H9 (cell line): Measurements from ENCODE around the gene KHSRP. TPM values are rescaled to one million over a fixed set of nuclear protein-coding genes. Genes with fewer than 3 reads are reported as not detected.

ENCODE experiments used
- DNase-seq: peaks from one replicate; pipeline ENCODE4 v3.0.0-alpha.2; 2017
- H2AFZ ChIP-seq: one replicate; pipeline ENCODE4 v1.6.1; 2013; ENCODE audit warnings: mild to moderate bottlenecking, low read length, control low read depth, moderate library complexity
- H2AK5ac ChIP-seq: 2 replicates; pipeline ENCODE4 v1.6.1; 2013; ENCODE audit warnings: low read length, control low read depth, mixed read lengths; ENCODE audit not compliant: insufficient read length
- H2BK120ac ChIP-seq: one replicate; pipeline ENCODE4 v1.6.1; 2013; ENCODE audit warnings: low read depth, mild to moderate bottlenecking, low read length, control low read depth, inconsistent platforms; ENCODE audit not compliant: poor library complexity, severe bottlenecking
- H2BK12ac ChIP-seq: 2 replicates; pipeline ENCODE4 v1.6.1; 2013; ENCODE audit warnings: low read length, control low read depth, mixed read lengths, low read depth; ENCODE audit not compliant: insufficient read length
- H2BK15ac ChIP-seq: 2 replicates; pipeline ENCODE4 v1.6.1; 2013; ENCODE audit warnings: low read depth, low read length, control low read depth
- H2BK20ac ChIP-seq: one replicate; pipeline ENCODE4 v1.6.1; 2013; ENCODE audit warnings: low read depth, mild to moderate bottlenecking, low read length, control low read depth, inconsistent platforms; ENCODE audit not compliant: poor library complexity, severe bottlenecking
- H2BK5ac ChIP-seq: 2 replicates; pipeline ENCODE4 v1.6.1; 2013; ENCODE audit warnings: low read length, control low read depth, mixed read lengths; ENCODE audit not compliant: insufficient read length
- H3K14ac ChIP-seq: 2 replicates; pipeline ENCODE4 v1.6.1; 2013; ENCODE audit warnings: low read length, control low read depth; ENCODE audit not compliant: insufficient read depth
- H3K18ac ChIP-seq: 2 replicates; pipeline ENCODE4 v1.6.1; 2013; ENCODE audit warnings: low read depth, mild to moderate bottlenecking, mixed read lengths, low read length, control low read depth; ENCODE audit not compliant: insufficient read length
- H3K23ac ChIP-seq: 2 replicates; pipeline ENCODE4 v1.6.1; 2013; ENCODE audit warnings: low read length, control low read depth, mixed read lengths, low read depth; ENCODE audit not compliant: insufficient read length
- H3K23me2 ChIP-seq: 2 replicates; pipeline ENCODE4 v1.6.1; 2013; ENCODE audit warnings: low read depth, mild to moderate bottlenecking, mixed read lengths, low read length, control low read depth; ENCODE audit not compliant: insufficient read length, poor library complexity, severe bottlenecking
- H3K27ac ChIP-seq: 2 replicates; pipeline ENCODE4 v1.5.1; 2013; ENCODE audit warnings: low read length, control low read depth, mixed read lengths, low read depth; ENCODE audit not compliant: insufficient read length
- H3K27me3 ChIP-seq: 2 replicates; pipeline ENCODE4 v1.6.1; 2013; ENCODE audit warnings: low read length, control low read depth, inconsistent platforms; ENCODE audit not compliant: insufficient read depth
- H3K4ac ChIP-seq: 2 replicates; pipeline ENCODE4 v1.6.1; 2013; ENCODE audit warnings: low read depth, mild to moderate bottlenecking, control low read depth, inconsistent platforms, low read length, moderate library complexity
- H3K4me1 ChIP-seq: 2 replicates; pipeline ENCODE4 v1.6.1; 2013; ENCODE audit warnings: low read length, control low read depth, inconsistent platforms; ENCODE audit not compliant: insufficient read depth
- H3K4me2 ChIP-seq: 2 replicates; pipeline ENCODE4 v1.6.1; 2013; ENCODE audit warnings: low read length, control low read depth, mixed read lengths; ENCODE audit not compliant: insufficient read length, insufficient read depth
- H3K56ac ChIP-seq: 2 replicates; pipeline ENCODE4 v1.6.1; 2013; ENCODE audit warnings: low read depth, mild to moderate bottlenecking, mixed read lengths, low read length, control low read depth; ENCODE audit not compliant: insufficient read length
- H3K79me1 ChIP-seq: 2 replicates; pipeline ENCODE4 v1.6.1; 2013; ENCODE audit warnings: low read depth, mild to moderate bottlenecking, moderate library complexity, low read length, control low read depth, inconsistent platforms; ENCODE audit not compliant: insufficient read depth, poor library complexity, severe bottlenecking
- H3K79me2 ChIP-seq: 2 replicates; pipeline ENCODE4 v1.6.1; 2013; ENCODE audit warnings: low read length, control low read depth, inconsistent platforms; ENCODE audit not compliant: insufficient read depth
- H3K9ac ChIP-seq: 2 replicates; pipeline ENCODE4 v1.6.1; 2013; ENCODE audit warnings: low read length, control low read depth, mixed read lengths; ENCODE audit not compliant: insufficient read length; ENCODE audit errors: extremely low read depth
- H3K9me3 ChIP-seq: one replicate; pipeline ENCODE4 v1.6.1; 2013; ENCODE audit warnings: low read depth, low read length, inconsistent platforms; ENCODE audit not compliant: control insufficient read depth
- H3T11ph ChIP-seq: one replicate; pipeline ENCODE4 v1.6.1; 2013; ENCODE audit warnings: mild to moderate bottlenecking, low read length, control low read depth, inconsistent platforms
- H4K20me1 ChIP-seq: one replicate; pipeline ENCODE4 v1.6.1; 2013; ENCODE audit not compliant: control insufficient read depth, insufficient read length, insufficient read depth
- H4K5ac ChIP-seq: 2 replicates; pipeline ENCODE4 v1.6.1; 2013; ENCODE audit warnings: low read depth, mild to moderate bottlenecking, mixed read lengths, low read length, control low read depth; ENCODE audit not compliant: insufficient read length
- H4K8ac ChIP-seq: replicated peaks from 2 replicates; pipeline ENCODE4 v1.6.1; 2013; ENCODE audit warnings: low read length, control low read depth, mixed read lengths, low read depth; ENCODE audit not compliant: insufficient read length
- H4K91ac ChIP-seq: 2 replicates; pipeline ENCODE4 v1.6.1; 2013; ENCODE audit warnings: low read depth, mild to moderate bottlenecking, moderate library complexity, mixed read lengths, low read length, control low read depth; ENCODE audit not compliant: insufficient read length
- H3K27ac Mint-ChIP-seq, 3 experiments: 2 replicates in 2 of 3; 3 replicates in 1 of 3; pipeline ENCODE4 v1.8.0; 2020 to 2021; ENCODE audit warnings: mixed read lengths in 3 of 3, mild to moderate bottlenecking in 1 of 3, moderate library complexity in 1 of 3
- H3K27me3 Mint-ChIP-seq: 2 replicates; pipeline ENCODE4 v1.8.0; 2021; ENCODE audit warnings: low read depth, mild to moderate bottlenecking, moderate library complexity, mixed read lengths
- H3K36me3 Mint-ChIP-seq, 3 experiments: 2 replicates in 2 of 3; 3 replicates in 1 of 3; pipeline ENCODE4 v1.8.0; 2020 to 2021; ENCODE audit warnings: low read depth in 3 of 3, mixed read lengths in 3 of 3; ENCODE audit not compliant: insufficient read depth in 1 of 3
- H3K4me1 Mint-ChIP-seq, 2 experiments: 2 replicates each; pipeline ENCODE4 v1.8.0; 2020; ENCODE audit warnings: mixed read lengths in 2 of 2
- H3K4me3 Mint-ChIP-seq, 2 experiments: 2 replicates in 1 of 2; 3 replicates in 1 of 2; pipeline ENCODE4 v1.8.0; 2020 to 2021; ENCODE audit warnings: mild to moderate bottlenecking in 2 of 2, mixed read lengths in 2 of 2, moderate library complexity in 1 of 2
- H3K9me3 Mint-ChIP-seq, 2 experiments: 2 replicates in 1 of 2; 3 replicates in 1 of 2; pipeline ENCODE4 v1.8.0; 2020; ENCODE audit warnings: mild to moderate bottlenecking in 2 of 2, mixed read lengths in 2 of 2, moderate library complexity in 1 of 2
- CTCF ChIP-seq: fragments of 200-600 bp; sonication (generic); conservative IDR thresholded peaks from 3 replicates; pipeline ENCODE4 v1.8.0; 2021; ENCODE audit warnings: antibody characterized with exemption, mild to moderate bottlenecking
- whole genome bisulfite sequencing: extraction: QIAGEN DNeasy Blood & Tissue Kit; methylation state at CpG from one replicate; pipeline ENCODE4 v1.1.7; 2013; ENCODE audit warnings: missing lambda C conversion rate, low lambda C conversion rate, mixed read lengths; ENCODE audit not compliant: insufficient read length; ENCODE audit errors: extremely low coverage; 5-methylcytosine and 5-hydroxymethylcytosine counted together
- total RNA-seq: library from RNA; stranded (reverse); gene quantifications from 2 replicates; pipeline ENCODE4 v1.2.1, GENCODE V29; 2021

Gene KHSRP
- total RNA-seq, 1 experiment from 2014 or later, result 602 TPM

GRCh38 chr19:6473647-6474046 lies 49.0 kb upstream of the KHSRP start:
- no peak overlapping the region for H2BK120ac ChIP-seq
- no peak overlapping the region for H2BK15ac ChIP-seq
- Mint-ChIP-seq H3K9me3 (no peaks in the 10 kb centered on the region), H3K4me3 (peak overlapping the region in 1 of 2 experiments; percentile 22; a peak in 1 of 5 replicates), H3K36me3 (peaks cover 0 to 3% (median 0%) of the 10 kb centered on the region in 3 experiments; a peak in 3 of 7 replicates), H3K27me3 (peaks cover 17% of the 10 kb centered on the region), H3K27ac (no peak overlapping the region), H3K4me1 (peaks cover 9 to 16% of the 10 kb centered on the region in 2 experiments)
- H3K23me2 ChIP-seq, result peaks cover 13% of the 10 kb centered on the region
- no peaks in the 10 kb centered on the region for H3K79me2 ChIP-seq
- no peak overlapping the region for H2BK12ac ChIP-seq
- H3K9ac ChIP-seq, result no peak overlapping the region
- H2BK5ac ChIP-seq, result no peak overlapping the region
- H3K56ac ChIP-seq, result no peak overlapping the region
- no peak overlapping the region for H3K23ac ChIP-seq
- no peak overlapping the region for H2AK5ac ChIP-seq
- H3K27ac ChIP-seq, result no peak overlapping the region
- no peak overlapping the region for H2AFZ ChIP-seq
- no peak for TF ChIP-seq CTCF
- H3K27me3 ChIP-seq, result no peaks in the 10 kb centered on the region; the same call in 1 of the 2 replicates
- H2BK20ac ChIP-seq, result no peak overlapping the region
- H3K18ac ChIP-seq, result no peak overlapping the region
- H3K79me1 ChIP-seq, result no peaks in the 10 kb centered on the region
- no peak overlapping the region for H3K4ac ChIP-seq
- no peak overlapping the region for H3K4me2 ChIP-seq
- no peaks in the 10 kb centered on the region for H3K4me1 ChIP-seq
- no peak for DNase-seq
- H3K9me3 ChIP-seq, result no peaks in the 10 kb centered on the region
- H4K91ac ChIP-seq, result no peak overlapping the region
- no peak overlapping the region for H3K14ac ChIP-seq
- no peaks in the 10 kb centered on the region for H4K20me1 ChIP-seq
- H4K8ac ChIP-seq, result no peak overlapping the region
- no CpG with 5 or more reads among the region's 9 CpGs for WGBS
- H4K5ac ChIP-seq, result no peak overlapping the region
- no peak overlapping the region for H3T11ph ChIP-seq
